Suprapubic skin (tissue), 4 donors: ENCODE measurements around the gene GGA1.

ENCODE experiments used
- EP300 ChIP-seq: sonication (generic); formaldehyde crosslinking; IDR thresholded peaks from one replicate; pipeline ENCODE4 v1.6.1; 2017; ENCODE audit warnings: antibody characterized with exemption
- POLR2A ChIP-seq, 2 donors: fragments of 450-650 bp; IDR thresholded peaks; one replicate each; pipeline ENCODE4 v1.6.1; 2017; ENCODE audit warnings: antibody characterized with exemption in 2 of 2, mild to moderate bottlenecking in 2 of 2, moderate library complexity in 2 of 2
- POLR2AphosphoS5 ChIP-seq, 3 donors: sonication (generic); formaldehyde crosslinking; IDR thresholded peaks; one replicate each; pipeline ENCODE4 v1.6.1; 2017; ENCODE audit warnings: antibody characterized with exemption in 3 of 3
- TF ChIP-seq, protein P1 (sequence below), 2 donors: fragments of 200-600 bp in 1 of 2; fragments of 450-650 bp in 1 of 2; sonication (generic) in 1 of 2; IDR thresholded peaks; one replicate each; pipeline ENCODE4 v1.5.1; 2016 to 2019; ENCODE audit warnings: antibody characterized with exemption in 2 of 2, mild to moderate bottlenecking in 1 of 2, moderate library complexity in 1 of 2

DNA sequence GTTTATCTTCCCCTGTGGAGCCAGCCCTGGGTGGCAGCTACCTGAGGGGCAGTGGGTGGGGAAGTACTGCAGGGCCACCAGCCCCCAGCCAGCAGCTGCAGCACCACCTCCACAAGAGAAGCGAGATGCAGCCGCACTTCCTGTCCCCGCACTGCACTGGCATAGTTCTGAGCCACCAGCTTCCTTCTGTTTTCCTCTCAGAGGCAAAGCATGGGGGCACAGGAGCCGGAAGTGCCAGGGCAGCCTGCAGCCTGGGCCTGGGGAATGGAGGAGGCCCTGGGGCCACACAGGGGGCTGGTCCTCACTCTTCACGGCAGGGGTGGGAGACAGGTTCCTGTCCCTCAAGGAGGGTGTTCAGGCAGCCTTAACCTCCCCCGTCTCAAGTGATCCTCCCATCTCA is 18.9 kb downstream of the GGA1 start:
- TF ChIP-seq, protein P1, sequence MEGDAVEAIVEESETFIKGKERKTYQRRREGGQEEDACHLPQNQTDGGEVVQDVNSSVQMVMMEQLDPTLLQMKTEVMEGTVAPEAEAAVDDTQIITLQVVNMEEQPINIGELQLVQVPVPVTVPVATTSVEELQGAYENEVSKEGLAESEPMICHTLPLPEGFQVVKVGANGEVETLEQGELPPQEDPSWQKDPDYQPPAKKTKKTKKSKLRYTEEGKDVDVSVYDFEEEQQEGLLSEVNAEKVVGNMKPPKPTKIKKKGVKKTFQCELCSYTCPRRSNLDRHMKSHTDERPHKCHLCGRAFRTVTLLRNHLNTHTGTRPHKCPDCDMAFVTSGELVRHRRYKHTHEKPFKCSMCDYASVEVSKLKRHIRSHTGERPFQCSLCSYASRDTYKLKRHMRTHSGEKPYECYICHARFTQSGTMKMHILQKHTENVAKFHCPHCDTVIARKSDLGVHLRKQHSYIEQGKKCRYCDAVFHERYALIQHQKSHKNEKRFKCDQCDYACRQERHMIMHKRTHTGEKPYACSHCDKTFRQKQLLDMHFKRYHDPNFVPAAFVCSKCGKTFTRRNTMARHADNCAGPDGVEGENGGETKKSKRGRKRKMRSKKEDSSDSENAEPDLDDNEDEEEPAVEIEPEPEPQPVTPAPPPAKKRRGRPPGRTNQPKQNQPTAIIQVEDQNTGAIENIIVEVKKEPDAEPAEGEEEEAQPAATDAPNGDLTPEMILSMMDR (IDR thresholded peaks at IDR 0.05) = no peak
- TF ChIP-seq POLR2A (IDR thresholded peaks at IDR 0.05) (no peak), POLR2AphosphoS5 (IDR thresholded peaks at IDR 0.05) (no peak), EP300 (no peak)
